DND-41 (cell line): ENCODE data around the gene MARCHF2.

Experiments used
- EZH2 ChIP-seq: IDR thresholded peaks from 3 replicates; pipeline ENCODE4 v1.6.1; 2012; ENCODE audit warnings: borderline replicate concordance, low read depth, mild to moderate bottlenecking, moderate library complexity, low read length, inconsistent platforms; ENCODE audit not compliant: severe bottlenecking
- TF ChIP-seq, protein P1 (sequence below): IDR thresholded peaks from 2 replicates; pipeline ENCODE4 v1.5.1; 2012; ENCODE audit warnings: borderline replicate concordance, low read length, moderate library complexity, mild to moderate bottlenecking; ENCODE audit not compliant: poor library complexity, severe bottlenecking; ENCODE audit errors: extremely low read depth

DNA sequence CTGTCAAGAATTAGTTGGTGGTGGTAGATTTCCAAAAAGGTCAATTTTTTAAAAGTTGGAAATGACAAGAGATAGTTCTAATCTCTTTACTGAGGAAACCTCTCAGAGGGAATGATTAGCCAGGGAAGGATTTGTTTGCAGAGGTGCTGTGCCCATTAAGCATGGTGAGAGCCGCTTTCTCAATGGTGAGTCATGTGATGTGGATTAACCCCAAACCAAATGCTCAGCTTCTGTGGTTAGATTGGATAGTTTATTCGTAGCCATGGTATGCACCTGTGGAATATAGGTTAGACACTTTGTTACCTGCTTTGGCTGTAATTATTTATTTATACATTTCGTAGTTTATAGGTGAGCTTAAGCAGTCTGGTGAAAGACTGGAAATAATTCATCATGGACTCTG is 38.8 kb downstream of the MARCHF2 start:
- TF ChIP-seq, protein P1, sequence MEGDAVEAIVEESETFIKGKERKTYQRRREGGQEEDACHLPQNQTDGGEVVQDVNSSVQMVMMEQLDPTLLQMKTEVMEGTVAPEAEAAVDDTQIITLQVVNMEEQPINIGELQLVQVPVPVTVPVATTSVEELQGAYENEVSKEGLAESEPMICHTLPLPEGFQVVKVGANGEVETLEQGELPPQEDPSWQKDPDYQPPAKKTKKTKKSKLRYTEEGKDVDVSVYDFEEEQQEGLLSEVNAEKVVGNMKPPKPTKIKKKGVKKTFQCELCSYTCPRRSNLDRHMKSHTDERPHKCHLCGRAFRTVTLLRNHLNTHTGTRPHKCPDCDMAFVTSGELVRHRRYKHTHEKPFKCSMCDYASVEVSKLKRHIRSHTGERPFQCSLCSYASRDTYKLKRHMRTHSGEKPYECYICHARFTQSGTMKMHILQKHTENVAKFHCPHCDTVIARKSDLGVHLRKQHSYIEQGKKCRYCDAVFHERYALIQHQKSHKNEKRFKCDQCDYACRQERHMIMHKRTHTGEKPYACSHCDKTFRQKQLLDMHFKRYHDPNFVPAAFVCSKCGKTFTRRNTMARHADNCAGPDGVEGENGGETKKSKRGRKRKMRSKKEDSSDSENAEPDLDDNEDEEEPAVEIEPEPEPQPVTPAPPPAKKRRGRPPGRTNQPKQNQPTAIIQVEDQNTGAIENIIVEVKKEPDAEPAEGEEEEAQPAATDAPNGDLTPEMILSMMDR: no peak
- no peak for TF ChIP-seq EZH2
